Urothelium cell line (cell line): ENCODE results near the gene C12orf75.
A peak's percentile ranks its signal among the peaks of the same experiment; 100 is the strongest.

ENCODE experiments used
- DNase-seq: peaks from one replicate; pipeline ENCODE4 v3.0.0; 2011; ENCODE audit warnings: low spot score, mixed read lengths
- FAIRE-seq: peaks from 2 replicates; lab custom pipeline; 2011; peaks lifted over from hg19 to GRCh38; lab: Jason Lieb, UNC

Gene C12orf75

DNA sequence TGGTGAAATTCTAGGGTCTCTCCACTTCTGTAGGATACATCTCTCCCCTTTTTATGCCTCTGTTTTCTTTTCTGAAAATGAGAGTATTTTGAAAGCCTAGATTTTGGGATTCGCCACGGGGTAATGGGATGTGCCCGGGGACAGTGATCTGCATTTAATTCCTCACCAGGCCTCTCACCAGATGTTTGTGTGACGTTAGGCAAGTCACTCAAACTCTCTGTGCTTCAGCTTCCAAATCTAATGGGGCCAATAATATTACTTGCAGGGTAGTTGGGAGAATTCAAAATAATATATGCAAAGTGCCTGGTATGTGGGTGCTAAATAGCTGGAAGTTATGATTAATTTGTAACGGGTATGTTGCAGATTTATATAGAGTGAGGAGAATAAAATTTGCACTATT lies 78.8 kb downstream of the C12orf75 start:
- no peak for FAIRE-seq

DNA sequence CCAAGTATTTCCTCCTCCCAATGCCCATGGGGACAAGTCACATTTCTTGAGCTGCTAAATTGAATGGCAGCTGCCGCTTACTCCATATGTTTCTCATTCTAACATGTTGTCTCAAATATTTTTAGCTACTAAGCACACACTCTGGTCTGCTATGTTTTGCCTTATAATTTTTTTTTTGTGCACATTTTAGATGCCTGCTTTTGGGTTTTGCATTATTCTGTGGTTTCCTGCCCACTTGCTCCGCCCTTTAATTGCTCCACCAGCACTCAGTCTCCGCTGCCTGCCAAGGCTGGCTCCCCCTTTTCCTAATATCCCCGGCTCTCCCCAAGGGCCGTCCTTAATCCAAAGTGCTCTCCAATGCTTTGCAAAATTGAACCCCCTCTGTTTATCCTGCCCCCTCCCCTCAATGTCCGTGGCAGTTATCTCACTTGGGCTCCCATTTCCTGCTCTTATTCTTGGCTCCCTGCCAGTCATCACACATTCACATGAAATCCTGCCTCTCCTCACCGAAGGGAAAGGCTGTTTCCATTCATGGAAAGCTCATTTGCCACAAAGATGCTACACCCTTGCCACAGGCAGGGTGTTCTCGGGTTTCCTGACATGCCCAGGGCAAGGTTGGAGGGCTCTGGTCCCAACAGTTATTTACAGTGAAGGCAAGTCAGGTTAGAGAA lies 79.4 kb downstream of the C12orf75 start:
- FAIRE-seq: no peak
- peak; percentile 22 for DNase-seq

More for the DNA sequence above, 78.8 kb downstream of the C12orf75 start:
- no peak for DNase-seq

DNA sequence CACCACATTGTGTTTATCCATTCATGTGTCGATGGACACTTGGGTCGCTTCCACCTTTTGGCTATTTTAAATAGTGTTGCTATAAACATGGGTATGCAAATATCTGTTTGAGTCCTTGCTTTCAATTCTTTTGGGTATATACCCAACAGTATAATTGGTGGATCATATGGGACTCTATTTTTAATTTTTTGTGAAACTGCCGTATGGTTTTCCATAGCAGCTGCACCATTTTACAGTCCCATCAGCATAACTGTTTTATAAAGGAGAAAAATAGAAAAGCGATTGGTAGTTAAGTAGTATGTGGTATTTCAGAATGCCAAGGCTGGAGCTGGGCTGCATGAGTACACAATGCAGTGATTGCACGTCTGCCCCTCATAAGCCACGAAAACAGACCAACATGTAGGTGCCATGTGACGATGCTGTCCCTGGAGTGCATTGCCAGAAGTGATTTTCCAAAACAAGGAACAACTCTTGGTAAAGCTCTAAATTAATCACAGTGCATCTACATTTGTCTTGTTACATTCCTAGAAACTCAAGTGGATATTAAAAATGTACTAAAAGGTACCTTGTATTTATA lies 83.5 kb downstream of the C12orf75 start:
- no peak for DNase-seq
- no peak for FAIRE-seq

DNA sequence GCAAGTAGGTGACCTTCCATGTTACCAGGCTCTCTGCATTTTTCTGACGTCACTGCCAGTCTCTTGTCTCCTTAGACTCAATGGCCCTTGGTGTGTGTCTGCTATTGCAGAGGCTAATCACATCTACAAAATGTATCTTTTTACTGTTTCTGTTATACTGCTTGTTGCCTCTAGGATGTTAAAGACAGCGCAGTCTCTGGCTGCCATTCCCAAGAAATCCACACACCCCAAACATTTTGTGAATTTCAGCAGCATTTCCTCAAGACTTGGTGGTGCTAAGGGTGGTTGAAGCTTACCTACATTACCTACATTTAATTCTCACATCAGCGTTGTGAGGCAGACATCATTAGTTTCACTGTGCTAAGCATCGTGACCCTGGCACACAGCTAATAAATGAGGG lies 87.2 kb downstream of the C12orf75 start:
- DNase-seq: no peak
- FAIRE-seq: no peak

DNA sequence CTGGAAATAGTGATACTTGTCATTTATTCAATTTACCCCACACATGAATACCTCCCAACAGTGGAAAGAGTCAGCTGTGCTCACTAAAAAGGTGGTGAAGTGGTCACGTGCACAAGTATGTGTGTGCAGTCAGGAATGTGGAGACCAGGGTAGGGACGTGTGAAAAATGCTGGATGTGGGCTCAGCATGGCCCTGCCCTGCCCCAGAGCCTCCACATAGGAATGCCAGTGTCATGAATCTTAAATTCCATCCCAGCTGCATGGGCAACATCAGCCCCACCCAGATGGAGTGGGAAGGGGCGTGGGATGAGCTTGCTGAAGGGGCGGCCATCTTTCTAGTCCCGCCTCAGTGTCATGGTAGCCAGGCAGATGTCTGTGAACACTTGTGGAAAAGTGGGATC lies 87.7 kb downstream of the C12orf75 start:
- DNase-seq (peak; percentile 81), FAIRE-seq (peak; percentile 61)

DNA sequence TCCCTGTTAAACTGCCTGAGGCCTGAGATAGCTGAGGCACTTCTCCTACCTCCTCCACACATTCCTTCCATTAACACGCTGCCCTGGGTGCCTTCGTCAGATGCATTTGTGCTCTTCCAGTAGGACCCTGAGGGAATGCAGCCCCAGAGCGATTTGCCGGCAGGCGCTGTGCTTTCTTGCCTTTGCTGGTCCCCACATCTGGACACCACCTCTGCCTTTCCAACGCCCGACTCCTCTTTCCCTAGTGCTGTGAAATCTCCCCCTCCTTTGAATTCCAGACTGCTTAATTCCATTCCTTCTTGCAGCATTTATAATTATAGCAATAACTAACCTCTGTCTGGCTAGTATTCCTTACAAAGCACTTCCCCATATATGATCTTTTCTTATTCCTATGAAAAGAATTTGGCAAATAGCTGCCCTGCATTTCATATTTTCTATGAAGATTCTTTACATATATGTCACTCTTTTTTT lies 88.4 kb downstream of the C12orf75 start:
- FAIRE-seq (no peak), DNase-seq (no peak)

DNA sequence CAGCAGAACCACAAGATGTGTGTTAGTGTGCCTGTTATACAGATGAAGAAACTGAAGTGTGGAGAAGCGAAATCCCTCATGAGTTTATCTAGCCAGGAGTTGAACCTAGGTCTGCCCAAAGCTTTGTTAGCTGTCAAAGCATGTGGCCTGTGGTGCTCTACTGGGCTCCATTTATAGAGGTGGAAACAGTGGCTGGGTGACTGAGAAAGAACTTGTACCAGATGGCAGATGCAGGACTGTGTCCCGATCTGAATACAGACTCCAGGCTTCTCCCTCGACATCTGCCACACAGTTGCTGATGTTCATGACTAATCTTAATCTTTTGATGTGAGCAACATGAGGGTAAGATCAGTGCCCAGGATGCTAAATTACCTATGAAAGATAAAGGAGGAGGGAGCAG lies 89.1 kb downstream of the C12orf75 start:
- DNase-seq (no peak), FAIRE-seq (no peak)

DNA sequence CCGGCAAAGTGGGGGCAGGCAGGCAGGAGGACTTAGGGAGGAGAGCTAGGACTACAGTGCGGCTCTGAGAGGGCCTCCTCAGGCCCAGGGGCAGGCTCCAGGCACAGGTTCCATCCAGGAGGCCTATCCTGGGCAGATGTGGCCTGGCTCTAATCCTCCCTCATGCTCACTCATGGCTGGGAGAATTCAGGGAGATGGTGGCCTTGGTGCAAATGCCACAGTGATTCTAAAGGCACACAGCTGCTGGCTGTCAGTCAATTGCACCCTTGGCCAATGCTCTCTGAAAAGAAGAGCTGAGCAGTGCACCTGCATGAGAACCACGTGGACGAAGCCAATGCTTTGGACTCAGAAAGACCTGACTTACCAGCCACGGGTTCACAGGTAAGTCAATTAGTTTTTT lies 89.6 kb downstream of the C12orf75 start:
- FAIRE-seq: no peak

DNA sequence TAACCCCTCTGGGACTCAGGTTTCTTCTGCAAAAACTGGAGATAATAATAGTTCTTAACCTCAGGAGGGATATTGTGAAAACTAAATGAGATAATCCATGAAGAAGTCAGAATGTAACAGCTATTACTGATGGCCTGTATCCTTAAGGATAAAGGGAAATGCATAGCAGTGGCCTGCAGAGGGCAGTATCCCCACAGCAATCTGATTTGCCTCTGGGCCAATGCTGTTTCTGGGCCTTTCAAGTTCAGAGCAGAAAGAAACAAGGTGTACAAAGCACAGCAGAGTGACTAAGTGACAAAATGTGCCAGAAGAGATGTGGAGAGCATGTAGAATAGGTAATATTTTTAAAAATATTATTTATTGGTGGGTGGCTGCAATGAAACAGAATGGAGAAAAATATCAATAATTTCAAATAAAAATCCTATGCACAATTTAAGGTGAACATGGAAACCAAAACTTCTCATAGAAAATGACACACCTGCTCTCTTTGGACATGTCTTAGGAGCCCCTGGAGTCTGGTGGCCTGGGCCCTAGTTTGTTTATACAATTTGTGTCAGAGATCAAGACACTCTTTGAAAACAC lies 90.3 kb downstream of the C12orf75 start:
- peak; percentile 56 for DNase-seq
- FAIRE-seq: no peak

More for the DNA sequence above, 89.6 kb downstream of the C12orf75 start:
- no peak for DNase-seq
